ENCODE results near the gene EIF5AL1.

GRCh38 chr10:79495791-79496190 is 16.5 kb upstream of the EIF5AL1 start:
- TF ChIP-seq BHLHE40 (IDR thresholded peaks at IDR 0.05; ENCODE audit: low read depth, low read length): no peak
- no peak for TF ChIP-seq CTCF (conservative IDR thresholded peaks at IDR 0.05; ENCODE audit: low read depth, low read length)
- no peak for TF ChIP-seq RAD21 (IDR thresholded peaks at IDR 0.05; ENCODE audit: low read length)

Measured in IMR-90 (cell line).